ENCODE results near the gene SIK3. TPM values are rescaled to one million over a fixed set of nuclear protein-coding genes. Genes with fewer than 3 reads are reported as not detected.
A peak's percentile ranks its signal among the peaks of the same experiment; 100 is the strongest.
"Not testable (repeated sequence)": the region's sequence is repeated elsewhere in the genome, so short reads cannot be mapped to it uniquely, and the experiment has no call there.

The SIK3 gene
- polyA plus RNA-seq, 3 donors from 2014 or later = 3.7 to 26.2 (median 16.5) TPM

GRCh38 chr11:117042689-117043088 is 55.5 kb downstream of the SIK3 start:
- Mint-ChIP-seq H3K27ac (no peak overlapping the region), H3K9me3 (no peaks in the 10 kb centered on the region), H3K36me3 (no peaks in the 10 kb centered on the region), H3K4me3 (no peak overlapping the region), H3K27me3 (ENCODE audit: low read depth in 3 of 3) (peaks cover 0 to 2% (median 0%) of the 10 kb centered on the region in 3 donors), H3K4me1 (peaks cover 59 to 77% of the 10 kb centered on the region in 2 donors)
- DNase-seq = no peak

GRCh38 chr11:117039900-117040299 is 58.3 kb downstream of the SIK3 start:
- no peak overlapping the region for H3K4me3 Mint-ChIP-seq
- peaks cover 0 to 4% (median 3%) of the 10 kb centered on the region in 3 donors for H3K27me3 Mint-ChIP-seq (ENCODE audit: low read depth in 3 of 3)
- H3K4me1 Mint-ChIP-seq = peaks cover 61 to 87% of the 10 kb centered on the region in 2 donors
- no peaks in the 10 kb centered on the region for H3K9me3 Mint-ChIP-seq
- peak overlapping the region in 2 of 6 donors; percentile 2 to 76 for H3K27ac Mint-ChIP-seq
- no peak for DNase-seq
- no peaks in the 10 kb centered on the region for H3K36me3 Mint-ChIP-seq

- H3K36me3 Mint-ChIP-seq = no peaks in the 10 kb centered on the region
- H3K27me3 Mint-ChIP-seq (ENCODE audit: low read depth in 3 of 3) = peaks cover 0 to 4% (median 3%) of the 10 kb centered on the region in 3 donors
- H3K4me3 Mint-ChIP-seq = no peak overlapping the region
- H3K27ac Mint-ChIP-seq = peak overlapping the region in 1 of 6 donors; percentile 12
- peaks cover 54 to 82% of the 10 kb centered on the region in 2 donors for H3K4me1 Mint-ChIP-seq
- no peaks in the 10 kb centered on the region for H3K9me3 Mint-ChIP-seq
- DNase-seq = no peak
Measured at GRCh38 chr11:117039270-117039669, 59.0 kb downstream of the SIK3 start.

- no peak for DNase-seq
- H3K36me3 Mint-ChIP-seq = no peaks in the 10 kb centered on the region
- H3K4me3 Mint-ChIP-seq = peak overlapping the region in 3 of 5 donors; percentile 0 to 2 (median 2)
- H3K4me1 Mint-ChIP-seq = peaks cover 42 to 79% of the 10 kb centered on the region in 2 donors
- peak overlapping the region; percentile 52 to 86 (median 76) for H3K27ac Mint-ChIP-seq
- peaks cover 0 to 4% (median 3%) of the 10 kb centered on the region in 3 donors for H3K27me3 Mint-ChIP-seq (ENCODE audit: low read depth in 3 of 3)
- no peaks in the 10 kb centered on the region for H3K9me3 Mint-ChIP-seq
Measured at GRCh38 chr11:117037975-117038350, 60.3 kb downstream of the SIK3 start.

GRCh38 chr11:117037279-117037974 is 60.8 kb downstream of the SIK3 start:
- peaks cover 0 to 4% (median 3%) of the 10 kb centered on the region in 3 donors for H3K27me3 Mint-ChIP-seq (ENCODE audit: low read depth in 3 of 3)
- peak overlapping the region in 2 of 5 donors; percentile 23 to 48 for H3K4me3 Mint-ChIP-seq
- DNase-seq = peak in 1 of 3 donors; percentile 9
- no peaks in the 10 kb centered on the region for H3K9me3 Mint-ChIP-seq
- no peaks in the 10 kb centered on the region for H3K36me3 Mint-ChIP-seq
- peak overlapping the region; percentile 52 to 86 (median 76) for H3K27ac Mint-ChIP-seq
- peaks cover 38 to 77% of the 10 kb centered on the region in 2 donors for H3K4me1 Mint-ChIP-seq

- peaks cover 36 to 70% of the 10 kb centered on the region in 2 donors for H3K4me1 Mint-ChIP-seq
- no peaks in the 10 kb centered on the region for H3K36me3 Mint-ChIP-seq
- no peak overlapping the region for H3K27ac Mint-ChIP-seq
- no peak overlapping the region for H3K4me3 Mint-ChIP-seq
- H3K9me3 Mint-ChIP-seq = no peaks in the 10 kb centered on the region
- DNase-seq = no peak
- peaks cover 0 to 4% (median 3%) of the 10 kb centered on the region in 3 donors for H3K27me3 Mint-ChIP-seq (ENCODE audit: low read depth in 3 of 3)
Measured at GRCh38 chr11:117034901-117035300, 63.3 kb downstream of the SIK3 start.

GRCh38 chr11:117026593-117027330 is 71.5 kb downstream of the SIK3 start:
- Mint-ChIP-seq H3K9me3 (no peaks in the 10 kb centered on the region), H3K27ac (peak overlapping the region in 2 of 6 donors; percentile 18 to 21), H3K4me3 (peak overlapping the region in 1 of 5 donors; percentile 14), H3K27me3 (ENCODE audit: low read depth in 3 of 3) (peaks cover 0 to 6% (median 0%) of the 10 kb centered on the region in 3 donors), H3K4me1 (peaks cover 59 to 87% of the 10 kb centered on the region in 2 donors), H3K36me3 (no peaks in the 10 kb centered on the region)
- no peak for DNase-seq

GRCh38 chr11:117023707-117024106 is 74.5 kb downstream of the SIK3 start:
- H3K9me3 Mint-ChIP-seq; DNase-seq; H3K36me3 Mint-ChIP-seq; H3K27me3 Mint-ChIP-seq (ENCODE audit: low read depth in 3 of 3): not testable (repeated sequence)
- peaks cover 70 to 89% of the 10 kb centered on the region in 2 donors for H3K4me1 Mint-ChIP-seq
- H3K27ac Mint-ChIP-seq = peak overlapping the region in 2 of 6 donors; percentile 7 to 32
- peak overlapping the region in 1 of 5 donors; percentile 8 for H3K4me3 Mint-ChIP-seq

GRCh38 chr11:117023178-117023577 is 75.0 kb downstream of the SIK3 start:
- H3K4me3 Mint-ChIP-seq = peak overlapping the region; percentile 2 to 77 (median 41)
- H3K27ac Mint-ChIP-seq = peak overlapping the region; percentile 2 to 87 (median 78)
- no peak for DNase-seq
- H3K4me1 Mint-ChIP-seq = peaks cover 67 to 89% of the 10 kb centered on the region in 2 donors
- H3K27me3 Mint-ChIP-seq (ENCODE audit: low read depth in 3 of 3) = peaks cover 0 to 4% (median 2%) of the 10 kb centered on the region in 3 donors
- no peaks in the 10 kb centered on the region for H3K9me3 Mint-ChIP-seq
- H3K36me3 Mint-ChIP-seq = no peaks in the 10 kb centered on the region

GRCh38 chr11:117022526-117022925 is 75.7 kb downstream of the SIK3 start:
- H3K4me1 Mint-ChIP-seq = peaks cover 67 to 89% of the 10 kb centered on the region in 2 donors
- peaks cover 0 to 3% (median 2%) of the 10 kb centered on the region in 3 donors for H3K27me3 Mint-ChIP-seq (ENCODE audit: low read depth in 3 of 3)
- peak overlapping the region; percentile 5 to 77 (median 50) for H3K4me3 Mint-ChIP-seq
- H3K27ac Mint-ChIP-seq = peak overlapping the region; percentile 2 to 87 (median 84)
- peak in 2 of 3 donors; percentile 7 to 34 for DNase-seq
- H3K9me3 Mint-ChIP-seq = no peaks in the 10 kb centered on the region
- no peaks in the 10 kb centered on the region for H3K36me3 Mint-ChIP-seq

GRCh38 chr11:117020869-117021564 is 77.2 kb downstream of the SIK3 start:
- DNase-seq = no peak
- no peaks in the 10 kb centered on the region for H3K9me3 Mint-ChIP-seq
- peak overlapping the region in 1 of 5 donors; percentile 14 for H3K4me3 Mint-ChIP-seq
- H3K27me3 Mint-ChIP-seq (ENCODE audit: low read depth in 3 of 3) = peaks cover 0 to 3% (median 2%) of the 10 kb centered on the region in 3 donors
- H3K4me1 Mint-ChIP-seq = peaks cover 64 to 79% of the 10 kb centered on the region in 2 donors
- peak overlapping the region in 3 of 6 donors; percentile 32 to 75 (median 46) for H3K27ac Mint-ChIP-seq
- H3K36me3 Mint-ChIP-seq = no peaks in the 10 kb centered on the region

GRCh38 chr11:117020287-117020686 is 77.9 kb downstream of the SIK3 start:
- H3K36me3 Mint-ChIP-seq = no peaks in the 10 kb centered on the region
- H3K4me1 Mint-ChIP-seq = peaks cover 60 to 72% of the 10 kb centered on the region in 2 donors
- peaks cover 0 to 3% (median 2%) of the 10 kb centered on the region in 3 donors for H3K27me3 Mint-ChIP-seq (ENCODE audit: low read depth in 3 of 3)
- H3K9me3 Mint-ChIP-seq = no peaks in the 10 kb centered on the region
- peak overlapping the region in 4 of 6 donors; percentile 20 to 56 (median 42) for H3K27ac Mint-ChIP-seq
- H3K4me3 Mint-ChIP-seq = no peak overlapping the region
- no peak for DNase-seq

- DNase-seq = no peak
- peaks cover 0 to 3% (median 2%) of the 10 kb centered on the region in 3 donors for H3K27me3 Mint-ChIP-seq (ENCODE audit: low read depth in 3 of 3)
- H3K36me3 Mint-ChIP-seq = no peaks in the 10 kb centered on the region
- H3K4me1 Mint-ChIP-seq = peaks cover 56 to 68% of the 10 kb centered on the region in 2 donors
- H3K9me3 Mint-ChIP-seq = no peaks in the 10 kb centered on the region
- peak overlapping the region in 1 of 5 donors; percentile 6 for H3K4me3 Mint-ChIP-seq
- H3K27ac Mint-ChIP-seq = peak overlapping the region; percentile 18 to 56 (median 46)
Measured at GRCh38 chr11:117019871-117020270, 78.4 kb downstream of the SIK3 start.

All from immature natural killer cell (primary cell).